Smooth muscle cell (in vitro differentiated cells): ENCODE data around the gene PDHB. TPM values are rescaled to one million over a fixed set of nuclear protein-coding genes. Genes with fewer than 3 reads are reported as not detected.
A peak's percentile ranks its signal among the peaks of the same experiment; 100 is the strongest.

ENCODE experiments used
- DNase-seq: peaks from one replicate; lab custom pipeline; 2025; ENCODE audit not compliant: unreplicated experiment; lab: John Stamatoyannopoulos, UW
- H2AFZ ChIP-seq: fragments of 200-600 bp; sonication (generic); 2 replicates; pipeline ENCODE4 v1.6.0; 2016; ENCODE audit warnings: antibody characterized with exemption, low read depth, mild to moderate bottlenecking
- H3F3A ChIP-seq: fragments of 200-600 bp; sonication (generic); 2 replicates; pipeline ENCODE4 v1.6.0; 2017; ENCODE audit warnings: antibody characterized with exemption, low read depth
- H3K27ac ChIP-seq: fragments of 200-600 bp; sonication (generic); 2 replicates; pipeline ENCODE4 v1.5.1; 2016; ENCODE audit warnings: low read depth, mild to moderate bottlenecking
- H3K27me3 ChIP-seq: fragments of 200-600 bp; sonication (generic); 2 replicates; pipeline ENCODE4 v1.6.1; 2016; ENCODE audit warnings: low read depth, mild to moderate bottlenecking
- H3K36me3 ChIP-seq: fragments of 200-600 bp; sonication (generic); 2 replicates; pipeline ENCODE4 v1.5.1; 2016; ENCODE audit warnings: low read depth
- H3K4me1 ChIP-seq: fragments of 200-600 bp; sonication (generic); 2 replicates; pipeline ENCODE4 v1.5.1; 2016; ENCODE audit warnings: low read depth
- H3K4me2 ChIP-seq: fragments of 200-600 bp; sonication (generic); 2 replicates; pipeline ENCODE4 v1.6.0; 2016; ENCODE audit warnings: mild to moderate bottlenecking
- H3K4me3 ChIP-seq: fragments of 200-600 bp; sonication (generic); 2 replicates; pipeline ENCODE4 v1.5.1; 2016; ENCODE audit warnings: mild to moderate bottlenecking
- H3K79me2 ChIP-seq: fragments of 200-600 bp; sonication (generic); 2 replicates; pipeline ENCODE4 v1.6.0; 2016; ENCODE audit warnings: low read depth, mild to moderate bottlenecking
- H3K9ac ChIP-seq: fragments of 200-600 bp; sonication (generic); 2 replicates; pipeline ENCODE4 v1.6.0; 2016; ENCODE audit warnings: low read depth
- H3K9me3 ChIP-seq: fragments of 200-600 bp; sonication (generic); replicated peaks from 2 replicates; pipeline ENCODE4 v1.5.1; 2016; ENCODE audit warnings: low read depth
- H4K20me1 ChIP-seq: fragments of 200-600 bp; sonication (generic); 2 replicates; pipeline ENCODE4 v1.6.0; 2016; ENCODE audit warnings: low read depth
- CTCF ChIP-seq: fragments of 200-600 bp; sonication (generic); IDR thresholded peaks from 2 replicates; pipeline ENCODE4 v1.5.1; 2017; ENCODE audit warnings: borderline replicate concordance, mild to moderate bottlenecking, antibody characterized with exemption; ENCODE audit not compliant: insufficient read depth, poor library complexity, severe bottlenecking
- WGBS: methylation state at CpG from one replicate; pipeline ENCODE4 v1.1.7; 2016; ENCODE audit warnings: low lambda C conversion rate; 5-methylcytosine and 5-hydroxymethylcytosine counted together
- polyA plus RNA-seq: library from polyadenylated mRNA; unstranded; fragments of >200 nt; fragmentation: Nextera tagmentation; extraction: Ambion mirVana; gene quantifications from 2 replicates; pipeline ENCODE4 v1.2.1, GENCODE V29; 2016
- total RNA-seq: library from RNA; depleted of rRNA; stranded (reverse); fragments of >200 nt; gene quantifications from 2 replicates; pipeline ENCODE4 v1.2.3, GENCODE V29; 2014

The PDHB gene
- total and polyA plus RNA-seq, 2 experiments from 2014 or later = 123 to 128 TPM

- H3K4me3 ChIP-seq = no peak overlapping the region
- peak overlapping the region; percentile 74 for H3K4me2 ChIP-seq
- TF ChIP-seq CTCF = no peak
- no peaks in the 10 kb centered on the region for H3K79me2 ChIP-seq
- no peaks in the 10 kb centered on the region for H3K9me3 ChIP-seq
- peak overlapping the region; percentile 93 for H3K27ac ChIP-seq
- no peaks in the 10 kb centered on the region for H3K27me3 ChIP-seq
- peak overlapping the region; percentile 54 for H3K9ac ChIP-seq
- peaks cover 46% of the 10 kb centered on the region for H3K4me1 ChIP-seq
- no peak overlapping the region for H2AFZ ChIP-seq
- DNase-seq = peak; percentile 5
- peaks cover 66% of the 10 kb centered on the region for H3F3A ChIP-seq
- 21% methylated on average over 3 of the region's 3 CpGs for WGBS
- no peaks in the 10 kb centered on the region for H4K20me1 ChIP-seq
- no peaks in the 10 kb centered on the region for H3K36me3 ChIP-seq
Measured at GRCh38 chr3:58386626-58387365, 46.8 kb downstream of the PDHB start.

- Histone ChIP-seq H3K9ac (peak overlapping the region; percentile 54), H3F3A (peaks cover 61% of the 10 kb centered on the region), H2AFZ (no peak overlapping the region), H3K4me3 (no peak overlapping the region), H3K36me3 (no peaks in the 10 kb centered on the region), H3K9me3 (no peaks in the 10 kb centered on the region), H3K27me3 (no peaks in the 10 kb centered on the region), H3K4me2 (peak overlapping the region; percentile 58), H3K4me1 (peaks cover 33% of the 10 kb centered on the region), H3K27ac (peak overlapping the region; percentile 93), H3K79me2 (no peaks in the 10 kb centered on the region), H4K20me1 (no peaks in the 10 kb centered on the region)
- no peak for DNase-seq
- no peak for TF ChIP-seq CTCF
- 34% methylated on average over 3 of the region's 3 CpGs for WGBS
Measured at GRCh38 chr3:58384381-58385090, 49.1 kb downstream of the PDHB start.

DNA sequence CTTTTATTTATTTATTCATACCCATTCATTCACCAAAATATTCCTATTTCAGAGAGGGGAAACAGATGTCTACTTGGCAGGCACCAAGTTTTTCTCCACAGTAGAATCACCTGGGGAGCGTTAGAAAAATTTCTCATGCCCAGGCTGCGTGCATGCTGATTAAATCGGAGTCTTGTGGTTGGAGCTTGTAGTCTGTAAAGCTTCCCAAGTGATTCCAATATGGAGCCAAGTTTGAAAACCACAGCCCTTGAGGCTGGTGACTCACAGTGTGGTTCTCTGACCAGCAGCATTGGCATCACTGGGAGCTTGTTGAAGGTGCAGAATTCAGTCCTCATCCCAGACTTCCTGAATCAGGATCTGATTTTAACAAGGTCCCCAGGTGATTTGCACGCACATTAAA, 49.7 kb downstream of the PDHB start:
- Histone ChIP-seq H3K27me3 (no peaks in the 10 kb centered on the region), H3K4me3 (no peak overlapping the region), H3K36me3 (no peaks in the 10 kb centered on the region), H3K4me1 (peaks cover 26% of the 10 kb centered on the region), H2AFZ (no peak overlapping the region), H3K79me2 (no peaks in the 10 kb centered on the region), H3K27ac (peak overlapping the region; percentile 93), H3K9ac (peak overlapping the region; percentile 64), H3K4me2 (peak overlapping the region; percentile 69), H4K20me1 (no peaks in the 10 kb centered on the region), H3K9me3 (no peaks in the 10 kb centered on the region), H3F3A (peaks cover 58% of the 10 kb centered on the region)
- 8% methylated on average over 4 of the region's 4 CpGs for WGBS
- peak; percentile 7 for DNase-seq
- no peak for TF ChIP-seq CTCF

GRCh38 chr3:58383476-58383875, 50.2 kb downstream of the PDHB start:
- peak overlapping the region; percentile 93 for H3K27ac ChIP-seq
- H3K4me3 ChIP-seq = no peak overlapping the region
- 46% methylated on average over 2 of the region's 2 CpGs for whole genome bisulfite sequencing
- no peak for DNase-seq
- H2AFZ ChIP-seq = no peak overlapping the region
- no peaks in the 10 kb centered on the region for H3K27me3 ChIP-seq
- H3F3A ChIP-seq = peaks cover 53% of the 10 kb centered on the region
- H3K9ac ChIP-seq = peak overlapping the region; percentile 64
- no peak for TF ChIP-seq CTCF
- no peaks in the 10 kb centered on the region for H3K36me3 ChIP-seq
- H3K79me2 ChIP-seq = no peaks in the 10 kb centered on the region
- no peaks in the 10 kb centered on the region for H3K9me3 ChIP-seq
- H3K4me2 ChIP-seq = peak overlapping the region; percentile 69
- peaks cover 22% of the 10 kb centered on the region for H3K4me1 ChIP-seq
- H4K20me1 ChIP-seq = no peaks in the 10 kb centered on the region
